ENCODE data around the gene DISC1.

DISC1 gene

GRCh38 chr1:231674575-231674974, 48.0 kb downstream of the DISC1 start:
- no peak for DNase-seq

GRCh38 chr1:231676487-231676886, 49.9 kb downstream of the DISC1 start:
- no peak for DNase-seq

DNA sequence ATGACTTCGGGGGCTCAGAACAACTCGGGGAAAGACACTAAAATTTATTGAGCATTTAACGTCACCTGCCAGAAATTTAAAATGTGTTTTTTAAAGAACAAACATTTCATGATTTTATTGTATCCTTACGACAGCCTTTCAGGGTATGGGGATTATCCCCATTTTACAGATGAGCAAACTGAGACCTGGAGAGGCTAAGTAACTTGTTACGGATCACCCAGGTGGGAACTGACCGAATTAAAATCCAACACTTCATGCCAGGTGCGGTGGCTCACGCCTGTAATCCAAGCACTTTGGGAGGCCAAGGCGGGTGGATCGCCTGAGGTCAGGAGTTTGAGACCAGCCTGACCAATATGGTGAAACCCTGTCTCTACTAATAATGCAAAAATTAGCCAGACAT, 50.9 kb downstream of the DISC1 start:
- DNase-seq = no peak

GRCh38 chr1:231678011-231678432, 51.4 kb downstream of the DISC1 start:
- no peak for DNase-seq

DNA sequence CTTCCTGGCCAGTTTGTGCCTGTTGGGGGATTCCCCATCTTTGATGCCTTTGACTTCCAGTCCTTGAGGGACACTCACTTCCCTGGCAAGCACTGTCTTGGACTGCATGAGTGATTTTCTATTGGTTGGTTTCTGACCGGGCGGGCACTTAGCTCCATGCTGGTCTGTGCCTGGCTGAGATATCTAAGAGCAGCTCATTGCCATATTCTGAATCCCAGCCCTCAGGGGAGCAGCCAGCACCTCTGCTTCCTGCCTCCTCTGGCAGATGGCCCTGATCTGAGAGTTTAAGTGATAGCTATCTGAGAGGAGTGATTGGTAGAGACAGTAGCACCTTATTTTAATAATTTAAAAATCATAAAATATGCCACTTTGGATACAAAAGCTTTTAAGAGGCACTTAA, 52.5 kb downstream of the DISC1 start:
- DNase-seq = no peak

DNA sequence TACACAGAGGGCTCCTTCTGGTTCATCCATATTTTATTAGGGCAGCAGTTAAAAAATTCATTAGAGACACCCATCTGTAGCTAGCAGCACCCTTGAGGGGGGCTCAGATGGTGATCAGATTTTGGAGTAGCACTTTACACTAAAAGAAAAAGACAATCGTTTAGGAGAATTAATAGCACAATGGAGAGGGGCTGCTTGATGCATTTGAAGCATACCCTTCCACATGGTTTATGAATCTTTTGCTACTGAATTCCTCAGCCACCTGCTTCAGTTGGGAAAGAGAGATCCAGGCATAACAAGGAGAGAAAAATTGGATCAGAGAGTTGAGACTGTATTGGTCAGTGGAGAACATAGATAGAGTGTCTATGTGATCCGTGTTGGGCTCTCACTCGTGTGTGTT, 54.4 kb downstream of the DISC1 start:
- DNase-seq = no peak

DNA sequence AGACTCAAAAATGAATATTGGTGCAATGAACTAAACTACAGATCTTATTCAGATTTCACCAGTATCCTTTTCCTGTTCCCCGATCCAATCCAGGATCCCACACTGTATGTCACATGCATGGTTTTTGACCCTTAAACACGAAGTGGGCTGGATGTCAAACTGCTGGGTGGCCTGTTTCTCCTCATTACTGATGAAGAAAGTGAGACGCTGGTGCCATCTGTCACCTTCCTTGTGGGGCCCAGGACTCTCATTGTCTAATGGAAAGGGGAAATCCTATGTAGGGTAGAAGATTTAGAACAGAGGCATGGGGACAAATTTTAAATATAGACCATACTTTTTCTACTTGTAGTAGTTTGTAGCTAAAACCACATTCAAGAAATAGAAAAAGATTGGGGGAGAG, 56.2 kb downstream of the DISC1 start:
- DNase-seq = no peak

DNA sequence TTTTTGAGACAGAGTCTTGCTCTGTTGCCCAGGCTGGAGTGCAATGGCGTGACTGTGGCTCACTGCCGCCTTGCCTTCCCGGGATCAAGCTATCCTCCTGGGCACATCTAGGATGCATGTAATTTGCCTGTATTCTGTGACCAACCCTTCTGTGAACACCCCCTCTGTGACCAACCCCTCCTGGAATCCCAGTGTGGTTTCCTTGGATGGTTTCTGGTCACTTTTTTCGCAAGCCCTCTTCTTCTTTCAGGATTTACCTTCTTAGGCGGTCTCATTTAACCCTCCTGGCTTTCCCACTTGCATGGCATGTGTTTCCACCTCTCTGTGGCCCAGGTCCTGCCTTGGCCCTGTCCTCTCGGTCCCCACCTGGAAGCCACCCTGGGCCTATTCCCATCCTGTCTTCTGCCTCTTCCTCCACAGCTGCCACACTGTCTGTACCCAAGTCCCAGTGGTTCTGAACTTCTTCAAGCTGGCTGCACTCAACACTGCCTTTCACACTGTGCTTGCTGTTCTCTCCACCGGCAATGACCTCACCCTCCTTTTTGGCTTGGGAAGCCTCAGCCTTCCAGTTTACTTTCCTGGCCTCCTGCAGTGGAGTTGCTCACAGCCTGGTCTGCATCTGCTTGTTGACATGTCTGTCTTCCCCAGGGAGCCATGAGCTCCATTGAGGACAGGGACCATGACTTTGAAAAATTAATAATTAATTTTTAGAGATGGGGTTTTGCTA, 57.0 kb downstream of the DISC1 start:
- DNase-seq = no peak

DNA sequence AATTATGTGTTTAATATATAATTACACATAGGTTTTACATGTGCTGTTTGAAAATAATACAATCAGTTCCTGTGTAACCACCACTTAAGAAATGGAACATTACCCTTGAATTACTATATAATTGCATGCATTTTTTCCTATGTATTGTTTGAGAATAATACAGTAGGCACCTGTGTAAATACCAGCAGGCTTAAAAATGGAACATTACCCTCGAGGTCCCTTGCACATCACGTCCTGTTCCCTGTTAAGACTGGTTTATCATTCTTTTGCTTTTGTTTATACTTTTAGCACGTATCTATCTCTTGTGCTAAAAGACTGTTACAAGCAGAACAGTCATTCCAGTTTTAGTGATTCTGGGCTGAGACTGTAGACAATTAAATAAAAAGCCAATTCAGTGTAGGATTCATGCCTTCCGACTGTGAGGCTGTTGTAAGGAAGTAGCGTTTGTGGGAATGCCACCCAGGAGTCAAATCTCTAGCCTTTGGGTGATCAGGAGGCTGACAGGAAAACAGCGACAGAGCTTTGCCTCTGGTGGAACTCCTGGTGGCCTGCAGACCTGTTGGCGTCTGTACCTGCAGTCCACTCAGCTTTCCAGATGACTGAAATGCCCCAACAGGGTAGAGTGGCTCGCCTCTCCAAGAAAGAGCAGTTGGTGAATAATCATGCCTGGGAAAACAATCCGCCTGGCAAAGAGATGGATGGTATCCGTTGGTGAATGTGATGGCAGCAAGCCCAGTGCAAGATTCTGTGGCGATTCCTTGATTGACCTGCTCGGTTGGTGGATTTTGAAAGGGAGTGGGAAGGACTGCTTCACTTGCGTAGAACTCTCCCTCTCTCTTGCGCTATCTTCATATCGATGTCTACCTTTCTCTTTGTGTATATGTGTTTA, 58.0 kb downstream of the DISC1 start:
- no peak for DNase-seq

DNA sequence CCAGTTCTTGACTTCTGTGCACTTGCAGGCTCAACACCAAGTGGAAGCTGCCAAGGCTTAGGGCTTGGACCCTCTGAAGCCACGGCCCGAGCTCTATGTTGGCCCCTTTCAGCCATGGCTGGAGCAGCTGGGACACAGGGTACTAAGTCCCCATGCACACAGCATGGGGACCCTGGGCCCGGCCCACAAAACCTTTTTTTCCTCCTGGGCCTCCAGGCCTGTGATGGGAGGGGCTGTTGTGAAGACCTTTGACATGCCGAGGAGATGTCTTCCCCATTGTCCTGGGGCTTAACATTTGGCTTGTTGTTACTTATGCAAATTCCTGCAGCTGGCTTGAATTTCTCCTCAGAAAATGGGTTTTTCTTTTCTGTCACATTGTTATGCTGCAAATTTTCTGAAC, 59.8 kb downstream of the DISC1 start:
- no peak for DNase-seq

- DNase-seq = no peak
Measured at GRCh38 chr1:231688989-231689388, 62.4 kb downstream of the DISC1 start.

GRCh38 chr1:231690059-231690458, 63.5 kb downstream of the DISC1 start:
- DNase-seq = peak in 1 of 2 donors; percentile 13

- DNase-seq = no peak
Measured at GRCh38 chr1:231691618-231692259, 65.1 kb downstream of the DISC1 start.

DNA sequence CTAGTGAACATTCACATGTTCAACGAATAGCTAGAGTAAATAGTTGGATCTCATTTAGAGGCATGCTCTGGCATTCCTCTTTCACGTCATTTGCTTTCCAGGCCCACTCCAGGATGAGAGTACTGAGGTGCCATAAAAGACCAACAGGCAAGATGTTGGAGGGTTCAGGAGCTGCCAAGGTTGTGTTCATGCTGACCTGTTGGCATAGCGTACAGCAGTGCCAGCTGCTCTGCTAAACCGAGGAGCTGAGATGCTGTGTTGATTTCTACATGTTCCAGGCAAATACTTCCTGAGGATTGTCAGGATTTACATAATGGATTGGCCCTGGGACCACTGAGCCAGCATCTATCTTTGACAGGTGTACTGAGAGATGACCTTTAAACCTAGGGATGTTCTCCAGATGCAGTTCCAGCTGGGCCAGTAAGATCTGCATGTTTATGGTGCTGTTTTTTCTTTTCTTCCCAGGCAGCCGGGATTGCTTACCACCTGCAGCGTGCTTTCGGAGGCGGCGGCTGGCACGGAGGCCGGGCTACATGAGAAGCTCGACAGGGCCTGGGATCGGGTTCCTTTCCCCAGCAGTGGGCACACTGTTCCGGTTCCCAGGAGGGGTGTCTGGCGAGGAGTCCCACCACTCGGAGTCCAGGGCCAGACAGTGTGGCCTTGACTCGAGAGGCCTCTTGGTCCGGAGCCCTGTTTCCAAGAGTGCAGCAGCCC, 66.9 kb downstream of the DISC1 start:
- no peak for DNase-seq

DNA sequence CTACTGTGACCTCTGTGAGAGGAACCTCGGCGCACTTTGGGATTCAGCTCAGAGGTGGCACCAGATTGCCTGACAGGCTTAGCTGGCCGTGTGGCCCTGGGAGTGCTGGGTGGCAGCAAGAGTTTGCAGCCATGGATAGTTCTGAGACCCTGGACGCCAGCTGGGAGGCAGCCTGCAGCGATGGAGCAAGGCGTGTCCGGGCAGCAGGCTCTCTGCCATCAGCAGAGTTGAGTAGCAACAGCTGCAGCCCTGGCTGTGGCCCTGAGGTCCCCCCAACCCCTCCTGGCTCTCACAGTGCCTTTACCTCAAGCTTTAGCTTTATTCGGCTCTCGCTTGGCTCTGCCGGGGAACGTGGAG, 67.5 kb downstream of the DISC1 start:
- DNase-seq = no peak

DNA sequence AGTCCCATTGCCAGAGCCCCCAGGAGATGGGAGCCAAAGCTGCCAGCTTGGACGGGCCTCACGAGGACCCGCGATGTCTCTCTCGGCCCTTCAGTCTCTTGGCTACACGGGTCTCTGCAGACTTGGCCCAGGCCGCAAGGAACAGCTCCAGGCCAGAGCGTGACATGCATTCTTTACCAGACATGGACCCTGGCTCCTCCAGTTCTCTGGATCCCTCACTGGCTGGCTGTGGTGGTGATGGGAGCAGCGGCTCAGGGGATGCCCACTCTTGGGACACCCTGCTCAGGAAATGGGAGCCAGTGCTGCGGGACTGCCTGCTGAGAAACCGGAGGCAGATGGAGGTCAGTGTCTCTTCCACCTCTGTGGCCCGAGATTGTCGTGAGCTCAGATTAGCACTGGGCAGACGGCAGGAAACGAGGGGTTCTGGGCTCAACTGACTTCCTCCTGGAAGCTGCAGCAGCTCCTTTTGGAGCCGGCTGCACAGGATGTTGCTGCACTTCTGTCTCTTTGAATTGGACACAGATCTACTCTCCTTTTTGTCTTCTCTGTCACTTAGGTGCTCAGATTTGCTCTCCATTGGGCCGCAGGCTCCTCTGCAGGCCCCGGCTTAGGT, 68.0 kb downstream of the DISC1 start:
- DNase-seq = no peak

DNA sequence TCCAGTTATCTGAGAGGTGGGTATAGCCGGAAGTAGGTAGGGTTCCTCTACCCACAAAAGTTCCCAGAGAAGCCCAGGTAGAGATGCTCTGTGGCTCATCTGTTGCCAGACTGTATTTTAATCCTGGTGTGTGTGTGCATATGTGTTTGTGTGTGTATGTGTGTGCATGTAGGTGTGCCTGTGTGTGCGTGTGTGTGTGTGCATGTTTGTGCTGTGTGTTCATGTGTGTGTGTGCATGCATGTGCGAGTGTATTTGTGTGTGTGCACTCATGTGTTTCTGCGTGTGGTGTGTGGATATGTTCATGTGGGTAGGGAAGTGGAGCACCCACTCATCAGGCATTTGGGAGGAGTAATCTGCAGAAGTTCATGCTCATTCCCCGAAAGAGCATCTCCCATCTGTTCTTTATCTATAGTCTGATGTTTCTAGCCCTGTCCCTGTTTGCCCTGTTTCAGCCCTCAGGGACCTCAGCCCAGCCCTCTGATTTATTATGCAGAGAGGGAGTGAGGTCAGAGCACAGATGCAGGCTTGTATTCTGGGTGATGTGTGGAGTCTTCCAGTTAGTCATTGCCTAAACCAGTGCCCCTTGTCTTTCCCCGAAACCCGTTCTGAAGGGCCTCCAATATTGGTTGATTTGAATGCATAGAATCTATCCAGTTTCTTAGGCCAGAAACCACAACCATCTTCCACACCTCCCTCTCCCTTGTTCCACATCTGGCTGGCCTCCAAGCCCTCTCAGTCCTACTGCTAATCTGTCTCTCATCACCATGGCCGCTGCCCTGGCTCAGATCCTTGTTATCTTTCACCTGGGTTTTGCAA, 69.1 kb downstream of the DISC1 start:
- no peak for DNase-seq

- no peak for DNase-seq
Measured at GRCh38 chr1:231699784-231700183, 73.2 kb downstream of the DISC1 start.

GRCh38 chr1:231701306-231701705, 74.7 kb downstream of the DISC1 start:
- DNase-seq = no peak

DNA sequence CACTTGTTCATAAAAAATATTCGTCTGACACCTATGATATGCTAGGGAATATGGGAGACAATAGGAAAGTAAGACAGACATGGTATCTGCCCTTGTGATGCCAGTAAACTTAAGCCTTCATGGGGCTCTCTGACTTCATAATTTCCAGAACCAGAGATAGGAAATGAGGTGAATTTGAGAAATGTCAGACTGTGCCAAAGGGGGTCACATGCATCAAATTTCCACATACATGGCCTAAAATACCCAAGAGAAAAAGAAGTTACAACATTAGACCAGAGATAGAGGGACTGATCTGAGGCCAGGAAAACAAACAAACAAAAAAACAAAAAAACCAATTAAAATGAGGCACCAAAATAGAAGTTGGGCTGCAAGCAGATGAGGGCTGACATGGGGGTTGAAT, 75.7 kb downstream of the DISC1 start:
- DNase-seq = no peak

GRCh38 chr1:231702804-231703203, 76.2 kb downstream of the DISC1 start:
- no peak for DNase-seq
